Uterus (tissue), 2 donors: ENCODE measurements around the gene RSPH6A.

Source experiments
- CTCF ChIP-seq, 4 experiments: fragments of 200-600 bp in 2 of 4; fragments of 450-650 bp in 2 of 4; sonication (generic) in 2 of 4; IDR thresholded peaks; one replicate each; pipeline ENCODE4 v1.5.1; 2016 to 2019; ENCODE audit warnings: antibody characterized with exemption in 4 of 4, mild to moderate bottlenecking in 2 of 4, moderate library complexity in 1 of 4
- POLR2A ChIP-seq, 2 donors: fragments of 450-650 bp; IDR thresholded peaks; one replicate each; pipeline ENCODE4 v1.6.1; 2016; ENCODE audit warnings: antibody characterized with exemption in 2 of 2, mild to moderate bottlenecking in 1 of 2, moderate library complexity in 1 of 2

- TF ChIP-seq CTCF (IDR thresholded peaks at IDR 0.05) (no peak), POLR2A (IDR thresholded peaks at IDR 0.05) (no peak)
Measured at GRCh38 chr19:45828945-45829344, 13.8 kb upstream of the RSPH6A start.
